DND-41 (cell line): ENCODE results near the gene CLASP1.

Experiments used
- ATAC-seq: fragments of 200-7000 bp; cut with Tn5 transposase; 3 replicates; pipeline ENCODE4 v1.9.1; 2021; ENCODE audit warnings: low read depth; ENCODE audit not compliant: insufficient read depth
- DNase-seq: peaks from one replicate; pipeline ENCODE4 v3.0.0-alpha.2; 2020
- H2AFZ ChIP-seq: 2 replicates; pipeline ENCODE4 v1.6.0; 2012; ENCODE audit warnings: low read depth, low read length
- H3K27ac ChIP-seq: 2 replicates; pipeline ENCODE4 v1.5.1; 2012; ENCODE audit warnings: low read length, inconsistent platforms
- H3K27me3 ChIP-seq: fragments of 200-600 bp; sonication (generic); 2 replicates; pipeline ENCODE4 v1.6.0; 2012; ENCODE audit warnings: low read length, mild to moderate bottlenecking, inconsistent platforms; ENCODE audit not compliant: insufficient read depth, poor library complexity
- H3K36me3 ChIP-seq: 2 replicates; pipeline ENCODE4 v1.5.1; 2012; ENCODE audit warnings: low read length, inconsistent platforms; ENCODE audit not compliant: insufficient read depth
- H3K4me1 ChIP-seq: 2 replicates; pipeline ENCODE4 v1.5.1; 2012; ENCODE audit warnings: mild to moderate bottlenecking, low read length; ENCODE audit not compliant: insufficient read depth
- H3K4me2 ChIP-seq: 2 replicates; pipeline ENCODE4 v1.6.0; 2012; ENCODE audit warnings: mild to moderate bottlenecking, moderate library complexity, low read length, inconsistent platforms; ENCODE audit not compliant: insufficient read depth
- H3K4me3 ChIP-seq, 2 experiments: fragments of 200-600 bp in 1 of 2; shearing (Covaris generic) in 1 of 2; 2 replicates each; pipeline ENCODE4 v1.5.1; 2012 to 2016; ENCODE audit warnings: inconsistent platforms in 2 of 2, low read length in 2 of 2, mild to moderate bottlenecking in 2 of 2, low read depth in 1 of 2, moderate library complexity in 1 of 2
- H3K79me2 ChIP-seq: 2 replicates; pipeline ENCODE4 v1.6.0; 2012; ENCODE audit warnings: low read length, inconsistent platforms; ENCODE audit not compliant: insufficient read depth
- H3K9ac ChIP-seq: 2 replicates; pipeline ENCODE4 v1.6.0; 2012; ENCODE audit warnings: low read depth, mild to moderate bottlenecking, inconsistent platforms, low read length, moderate library complexity
- H3K9me3 ChIP-seq: 2 replicates; pipeline ENCODE4 v1.5.1; 2012; ENCODE audit warnings: low read length, moderate library complexity, mild to moderate bottlenecking, inconsistent platforms; ENCODE audit not compliant: insufficient read depth, severe bottlenecking
- H4K20me1 ChIP-seq: 2 replicates; pipeline ENCODE4 v1.6.0; 2012; ENCODE audit warnings: low read length; ENCODE audit not compliant: insufficient read depth
- EZH2 ChIP-seq: IDR thresholded peaks from 3 replicates; pipeline ENCODE4 v1.6.1; 2012; ENCODE audit warnings: borderline replicate concordance, low read depth, mild to moderate bottlenecking, moderate library complexity, low read length, inconsistent platforms; ENCODE audit not compliant: severe bottlenecking
- TF ChIP-seq, protein P1 (sequence below): IDR thresholded peaks from 2 replicates; pipeline ENCODE4 v1.5.1; 2012; ENCODE audit warnings: borderline replicate concordance, low read length, moderate library complexity, mild to moderate bottlenecking; ENCODE audit not compliant: poor library complexity, severe bottlenecking; ENCODE audit errors: extremely low read depth

CLASP1 gene

GRCh38 chr2:121456325-121456724, 192.9 kb downstream of the CLASP1 start:
- H3K4me2 ChIP-seq: no peak overlapping the region
- peaks cover 3% of the 10 kb centered on the region; the same call in 1 of the 2 replicates for H4K20me1 ChIP-seq
- H3K9ac ChIP-seq: no peak overlapping the region
- H3K4me3 ChIP-seq: no peak overlapping the region
- no peaks in the 10 kb centered on the region for H3K4me1 ChIP-seq
- TF ChIP-seq, protein P1, sequence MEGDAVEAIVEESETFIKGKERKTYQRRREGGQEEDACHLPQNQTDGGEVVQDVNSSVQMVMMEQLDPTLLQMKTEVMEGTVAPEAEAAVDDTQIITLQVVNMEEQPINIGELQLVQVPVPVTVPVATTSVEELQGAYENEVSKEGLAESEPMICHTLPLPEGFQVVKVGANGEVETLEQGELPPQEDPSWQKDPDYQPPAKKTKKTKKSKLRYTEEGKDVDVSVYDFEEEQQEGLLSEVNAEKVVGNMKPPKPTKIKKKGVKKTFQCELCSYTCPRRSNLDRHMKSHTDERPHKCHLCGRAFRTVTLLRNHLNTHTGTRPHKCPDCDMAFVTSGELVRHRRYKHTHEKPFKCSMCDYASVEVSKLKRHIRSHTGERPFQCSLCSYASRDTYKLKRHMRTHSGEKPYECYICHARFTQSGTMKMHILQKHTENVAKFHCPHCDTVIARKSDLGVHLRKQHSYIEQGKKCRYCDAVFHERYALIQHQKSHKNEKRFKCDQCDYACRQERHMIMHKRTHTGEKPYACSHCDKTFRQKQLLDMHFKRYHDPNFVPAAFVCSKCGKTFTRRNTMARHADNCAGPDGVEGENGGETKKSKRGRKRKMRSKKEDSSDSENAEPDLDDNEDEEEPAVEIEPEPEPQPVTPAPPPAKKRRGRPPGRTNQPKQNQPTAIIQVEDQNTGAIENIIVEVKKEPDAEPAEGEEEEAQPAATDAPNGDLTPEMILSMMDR: no peak
- no peak for TF ChIP-seq EZH2
- no peaks in the 10 kb centered on the region for H3K79me2 ChIP-seq
- peaks cover 64% of the 10 kb centered on the region for H3K36me3 ChIP-seq
- no peak overlapping the region for H2AFZ ChIP-seq
- no peaks in the 10 kb centered on the region for H3K27me3 ChIP-seq
- DNase-seq: no peak
- H3K27ac ChIP-seq: no peak overlapping the region
- H3K9me3 ChIP-seq: no peaks in the 10 kb centered on the region
- ATAC-seq: no peak

- ATAC-seq: no peak
- H3K4me3 ChIP-seq: no peak overlapping the region
These were observed 193.8 kb downstream of the CLASP1 start for GRCh38 chr2:121455446-121455845.

GRCh38 chr2:121454549-121455090, 194.6 kb downstream of the CLASP1 start:
- H3K36me3 ChIP-seq: peaks cover 66% of the 10 kb centered on the region

More at GRCh38 chr2:121455446-121455845, 193.8 kb downstream of the CLASP1 start:
- Histone ChIP-seq H3K4me2 (no peak overlapping the region), H3K4me1 (no peaks in the 10 kb centered on the region), H3K9me3 (no peaks in the 10 kb centered on the region), H3K27ac (no peak overlapping the region), H3K27me3 (no peaks in the 10 kb centered on the region), H3K79me2 (no peaks in the 10 kb centered on the region), H2AFZ (no peak overlapping the region), H3K36me3 (peaks cover 64% of the 10 kb centered on the region), H3K9ac (no peak overlapping the region), H4K20me1 (peaks cover 3% of the 10 kb centered on the region; the same call in 1 of the 2 replicates)
- TF ChIP-seq, protein P1: no peak
- no peak for TF ChIP-seq EZH2
- no peak for DNase-seq

More at GRCh38 chr2:121454549-121455090, 194.6 kb downstream of the CLASP1 start:
- ATAC-seq (no peak), DNase-seq (no peak)
- no peaks in the 10 kb centered on the region for H3K27me3 ChIP-seq
- TF ChIP-seq, protein P1: no peak
- TF ChIP-seq EZH2: no peak
- H3K4me2 ChIP-seq: no peak overlapping the region
- no peaks in the 10 kb centered on the region for H3K4me1 ChIP-seq
- H3K4me3 ChIP-seq: no peak overlapping the region
- H3K27ac ChIP-seq: no peak overlapping the region
- H2AFZ ChIP-seq: no peak overlapping the region
- H3K79me2 ChIP-seq: no peaks in the 10 kb centered on the region
- H3K9me3 ChIP-seq: no peaks in the 10 kb centered on the region
- H4K20me1 ChIP-seq: peaks cover 3% of the 10 kb centered on the region; the same call in 1 of the 2 replicates
- no peak overlapping the region for H3K9ac ChIP-seq
